ENCODE results near the gene NRXN2.
A peak's percentile ranks its signal among the peaks of the same experiment; 100 is the strongest.

The NRXN2 gene

DNA sequence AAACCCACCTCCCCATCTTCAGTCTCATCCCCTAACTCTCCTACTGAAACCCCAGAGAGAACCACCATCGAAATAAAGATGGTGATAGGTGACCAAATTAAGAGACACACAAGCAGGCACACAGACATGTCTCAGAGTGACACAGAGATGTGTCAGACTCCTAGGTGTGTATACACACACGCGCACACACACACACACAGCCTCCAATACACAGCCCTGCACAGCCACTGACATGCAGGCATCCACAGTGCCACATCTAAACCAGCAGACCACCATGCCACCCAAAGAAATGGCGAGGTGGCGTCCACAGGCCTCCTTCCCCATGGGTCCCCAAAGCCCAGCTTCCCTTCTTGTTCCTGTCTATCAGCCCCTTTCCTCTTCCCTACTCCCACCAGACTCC, 27.4 kb downstream of the NRXN2 start:
- no peak for DNase-seq

DNA sequence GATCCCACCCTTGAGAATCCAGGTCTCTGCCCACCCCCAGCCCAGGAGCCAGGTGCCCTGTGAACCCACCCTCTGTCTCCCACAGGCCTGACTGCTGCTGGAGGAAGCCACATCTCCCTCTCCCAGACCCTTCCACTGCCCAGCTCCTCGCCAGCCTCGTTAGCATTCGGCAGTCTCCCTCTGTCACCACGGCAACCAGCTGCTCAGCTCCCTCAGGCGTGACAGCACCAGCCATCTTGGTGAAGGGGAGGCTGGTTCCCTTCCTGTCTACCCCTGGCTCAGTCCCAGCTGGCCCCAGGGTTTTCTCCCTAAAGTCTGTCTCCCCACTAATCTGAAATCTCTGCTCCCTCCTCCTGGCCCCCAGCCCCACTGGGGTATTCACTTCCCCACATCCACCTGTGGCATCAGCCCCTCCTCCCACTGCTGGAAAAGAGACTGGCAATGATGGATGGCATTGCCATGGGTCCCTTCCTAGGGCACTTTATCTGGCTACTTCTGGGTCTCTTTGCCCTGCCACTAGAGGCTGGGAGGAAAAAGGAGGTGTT, 28.1 kb downstream of the NRXN2 start:
- DNase-seq: no peak

GRCh38 chr11:64694026-64694755, 28.8 kb downstream of the NRXN2 start:
- DNase-seq: no peak

- no peak for DNase-seq
These were observed 30.1 kb downstream of the NRXN2 start for GRCh38 chr11:64692764-64693331.

DNA sequence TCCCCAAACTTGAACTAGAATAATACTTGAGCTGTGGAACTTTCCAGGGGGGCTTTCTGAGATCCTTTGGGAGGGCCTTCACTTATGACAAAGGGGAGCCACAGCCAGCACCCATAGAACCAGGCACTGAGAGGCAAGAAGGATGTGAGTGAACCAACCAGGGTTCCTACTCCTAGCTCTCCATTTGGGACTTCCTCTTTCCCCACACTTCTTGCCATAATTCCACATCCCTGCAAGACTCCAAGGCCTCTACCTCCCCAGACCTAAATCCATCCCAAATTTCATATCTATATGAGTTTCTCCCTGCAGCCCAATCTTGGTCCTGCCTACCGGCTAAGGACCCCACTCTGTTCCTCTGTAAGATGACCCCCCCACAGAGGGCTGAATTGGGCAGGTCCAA, 31.5 kb downstream of the NRXN2 start:
- no peak for DNase-seq

- DNase-seq: no peak
These were observed 32.8 kb downstream of the NRXN2 start for GRCh38 chr11:64690235-64690634.

DNA sequence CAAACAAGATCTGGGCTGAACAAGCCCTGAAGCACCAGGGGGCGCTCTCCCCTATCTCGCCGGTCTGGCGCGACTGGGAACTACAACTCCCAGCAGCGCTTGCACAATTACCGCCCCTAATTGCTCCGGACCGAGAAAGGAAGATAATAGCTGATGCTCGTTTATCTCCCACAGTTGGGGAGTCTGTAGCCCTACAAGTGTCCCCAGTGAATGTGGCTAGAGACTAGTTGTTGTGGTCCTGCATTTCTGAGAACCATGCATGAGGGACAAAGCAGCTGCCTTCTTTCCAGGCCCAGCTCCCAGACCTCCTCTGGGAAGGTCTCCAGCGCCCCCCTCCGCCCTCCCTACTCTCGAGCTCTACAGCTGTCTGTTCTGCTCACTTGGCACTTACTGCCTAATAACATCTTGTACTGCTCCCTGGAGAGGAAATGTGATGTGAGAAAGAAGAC, 34.4 kb downstream of the NRXN2 start:
- DNase-seq: peak; percentile 85

- no peak for DNase-seq
These were observed 35.1 kb downstream of the NRXN2 start for GRCh38 chr11:64687643-64688533.

- DNase-seq: no peak
These were observed 35.8 kb downstream of the NRXN2 start for GRCh38 chr11:64687204-64687603.

- no peak for DNase-seq
These were observed 36.4 kb downstream of the NRXN2 start for GRCh38 chr11:64686466-64687170.

DNA sequence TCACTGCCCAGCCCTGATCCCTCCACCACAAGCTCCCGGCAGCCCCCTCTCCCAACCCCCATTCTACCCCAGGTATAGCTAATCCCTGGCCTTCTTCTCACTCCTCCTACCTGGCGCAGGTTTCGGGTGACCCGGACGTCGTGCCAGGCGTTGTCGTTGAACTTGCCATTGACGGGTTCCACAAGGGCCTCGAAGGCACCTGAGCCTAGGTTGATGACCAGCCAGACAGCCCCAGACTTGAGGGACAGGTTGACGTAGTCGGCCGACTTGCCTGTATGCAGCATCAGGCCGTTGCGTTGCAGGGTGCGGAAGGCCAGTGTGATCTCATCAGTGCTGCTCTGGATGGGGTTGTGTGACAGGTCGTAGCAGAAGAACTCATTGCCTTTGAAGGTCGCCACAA, 37.5 kb downstream of the NRXN2 start:
- DNase-seq: no peak

DNA sequence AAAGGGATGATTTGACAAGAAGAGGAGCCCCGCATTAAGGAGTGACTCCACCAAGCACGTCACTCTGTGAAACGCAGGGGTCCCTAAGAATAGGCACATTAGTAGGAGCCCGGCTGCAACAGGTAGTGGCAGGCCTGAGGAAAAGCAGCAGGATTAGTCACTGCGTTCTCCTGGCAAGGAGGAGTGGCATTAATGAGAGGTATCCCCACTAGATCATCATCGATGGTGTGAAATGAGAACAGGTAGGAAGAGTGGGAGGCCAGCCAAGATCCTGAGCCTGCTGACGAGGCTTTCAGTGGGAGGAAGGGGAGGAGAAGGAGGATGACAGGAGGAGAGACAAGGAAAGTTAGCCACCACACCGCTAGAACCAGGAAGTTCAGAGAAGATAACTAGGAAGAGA, 38.6 kb downstream of the NRXN2 start:
- no peak for DNase-seq

- no peak for DNase-seq
These were observed 41.8 kb downstream of the NRXN2 start for GRCh38 chr11:64681171-64681570.

DNA sequence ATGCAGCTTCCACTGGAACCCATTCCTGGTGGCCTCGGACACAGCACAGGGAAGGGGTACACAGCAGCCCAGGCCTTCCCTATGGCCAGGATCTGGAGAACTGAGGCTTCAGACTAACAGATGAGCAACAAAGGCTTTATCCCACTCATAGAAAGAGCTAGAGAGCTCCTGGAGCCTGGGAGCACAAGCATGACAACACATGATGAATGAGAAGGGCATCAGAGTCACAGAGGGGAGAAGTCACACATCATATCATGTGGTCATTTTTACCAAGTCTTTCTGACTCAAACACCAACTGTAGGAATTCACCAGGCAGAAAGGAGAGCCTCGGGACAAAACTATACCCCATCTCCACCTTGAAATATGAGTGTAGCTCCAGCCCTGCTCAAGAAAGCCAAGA, 43.2 kb downstream of the NRXN2 start:
- no peak for DNase-seq

DNA sequence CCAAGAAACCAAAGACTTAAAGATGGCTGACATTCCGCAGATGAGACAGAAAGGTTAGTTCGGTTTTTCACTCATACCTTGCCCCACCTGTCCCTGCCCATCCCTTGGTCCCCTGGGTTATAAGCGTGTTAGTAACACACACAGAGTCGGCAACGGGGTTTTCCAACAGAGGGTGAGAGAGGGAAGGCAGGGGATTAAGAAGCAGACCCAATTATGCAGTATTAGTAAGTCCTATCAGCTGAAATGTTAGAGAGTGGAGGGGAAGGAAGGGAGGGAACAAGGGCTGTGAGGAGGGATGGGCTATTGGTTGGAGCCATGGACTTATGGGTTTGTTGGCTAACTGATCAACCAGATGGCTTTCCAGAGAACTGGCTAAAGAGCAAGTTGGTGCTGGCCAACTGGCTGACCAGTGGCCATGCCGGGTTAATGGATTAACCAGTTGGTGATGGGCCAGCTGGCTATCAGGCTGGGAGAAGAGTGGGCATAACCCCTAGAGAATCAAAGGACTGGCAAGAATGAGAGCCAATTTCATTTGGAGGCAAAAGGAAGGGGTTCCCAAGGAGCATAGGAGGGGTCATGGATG, 45.5 kb downstream of the NRXN2 start:
- no peak for DNase-seq

GRCh38 chr11:64676261-64676615, 46.8 kb downstream of the NRXN2 start:
- no peak for DNase-seq

DNA sequence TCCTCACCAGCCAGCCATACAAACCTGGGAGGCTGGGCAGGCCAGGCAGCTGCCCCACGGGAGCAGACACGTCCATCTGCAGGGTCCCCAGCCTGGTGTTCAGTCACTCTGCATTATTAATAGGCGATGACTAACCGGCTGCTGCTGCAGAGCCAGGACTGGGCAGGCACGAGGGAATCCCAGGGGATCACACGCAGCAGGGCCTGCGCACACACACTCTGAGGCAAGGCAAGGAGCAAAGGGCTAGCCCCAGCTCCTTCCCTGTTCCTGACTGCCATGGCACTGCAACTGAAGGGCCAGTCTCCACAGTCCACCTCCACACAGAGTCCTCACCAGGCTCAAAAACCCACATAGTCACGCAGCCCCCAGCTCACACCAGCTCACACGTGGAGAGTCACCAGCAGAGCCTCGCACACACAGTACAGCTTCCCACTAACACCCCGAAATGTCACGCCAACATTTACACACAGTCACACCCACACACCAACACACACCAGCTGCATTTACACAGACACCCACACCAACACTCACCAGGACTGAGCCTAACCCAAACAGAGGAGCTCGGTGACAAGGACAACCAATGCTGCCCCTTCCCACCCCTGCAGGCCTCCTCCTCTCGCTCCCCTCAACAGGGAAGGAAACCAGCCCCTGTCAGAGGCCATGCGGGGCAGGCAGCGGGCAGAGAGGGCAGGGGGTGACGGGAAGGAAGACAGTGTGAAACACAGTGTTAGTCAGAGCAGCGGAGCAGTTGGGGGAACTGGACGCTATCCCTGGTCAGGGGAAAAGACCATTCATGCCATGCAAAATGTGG, 47.3 kb downstream of the NRXN2 start:
- no peak for DNase-seq

- no peak for DNase-seq
These were observed 48.2 kb downstream of the NRXN2 start for GRCh38 chr11:64674774-64675173.

GRCh38 chr11:64673279-64673678, 49.7 kb downstream of the NRXN2 start:
- no peak for DNase-seq

- DNase-seq: no peak
These were observed 50.1 kb downstream of the NRXN2 start for GRCh38 chr11:64672875-64673274.

GRCh38 chr11:64670975-64671374, 52.0 kb downstream of the NRXN2 start:
- no peak for DNase-seq
